HG03175 (cell line): ENCODE results near the gene SIX2.
"Not testable (repeated sequence)": the region's sequence is repeated elsewhere in the genome, so short reads cannot be mapped to it uniquely, and the experiment has no call there.

Source experiments
- ATAC-seq: cut with Tn5 transposase; IDR thresholded peaks from one replicate; pipeline ENCODE4 v1.9.1; 2021; ENCODE audit warnings: mild to moderate bottlenecking, moderate library complexity; ENCODE audit not compliant: unreplicated experiment

SIX2 gene

GRCh38 chr2:45009303-45009927, at the start of gene SIX2:
Gene SIX2, minus strand, starts transcription at chr2:45009452. Its CDS starts 342 bp downstream, at chr2:45009110.
- ATAC-seq = no peak

DNA sequence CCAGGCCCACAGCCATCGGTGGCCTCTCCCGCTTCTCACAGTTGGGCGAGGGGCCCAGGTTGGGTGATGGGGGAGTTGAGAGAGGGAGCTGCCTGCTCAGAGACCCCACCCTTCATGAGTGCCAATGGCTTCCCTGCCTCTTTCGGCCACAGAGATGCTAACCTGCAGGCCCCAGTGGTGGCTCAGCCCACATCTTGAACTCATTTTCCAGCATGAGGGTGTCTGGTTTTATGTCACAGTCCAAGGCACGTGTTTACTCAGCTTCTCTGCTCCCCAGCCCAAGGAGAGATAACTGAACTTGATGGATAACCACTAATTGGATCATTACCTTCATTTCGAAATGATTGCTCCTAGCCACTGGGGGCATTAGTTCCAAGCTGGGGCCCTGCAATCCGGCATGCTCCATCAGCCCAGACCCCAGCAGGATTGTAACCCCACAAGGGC, 45.9 kb upstream of the SIX2 start:
- no peak for ATAC-seq

- ATAC-seq = no peak
These were observed 44.7 kb upstream of the SIX2 start for GRCh38 chr2:45053966-45054365.

- no peak for ATAC-seq
These were observed 43.2 kb upstream of the SIX2 start for GRCh38 chr2:45052388-45052928.

DNA sequence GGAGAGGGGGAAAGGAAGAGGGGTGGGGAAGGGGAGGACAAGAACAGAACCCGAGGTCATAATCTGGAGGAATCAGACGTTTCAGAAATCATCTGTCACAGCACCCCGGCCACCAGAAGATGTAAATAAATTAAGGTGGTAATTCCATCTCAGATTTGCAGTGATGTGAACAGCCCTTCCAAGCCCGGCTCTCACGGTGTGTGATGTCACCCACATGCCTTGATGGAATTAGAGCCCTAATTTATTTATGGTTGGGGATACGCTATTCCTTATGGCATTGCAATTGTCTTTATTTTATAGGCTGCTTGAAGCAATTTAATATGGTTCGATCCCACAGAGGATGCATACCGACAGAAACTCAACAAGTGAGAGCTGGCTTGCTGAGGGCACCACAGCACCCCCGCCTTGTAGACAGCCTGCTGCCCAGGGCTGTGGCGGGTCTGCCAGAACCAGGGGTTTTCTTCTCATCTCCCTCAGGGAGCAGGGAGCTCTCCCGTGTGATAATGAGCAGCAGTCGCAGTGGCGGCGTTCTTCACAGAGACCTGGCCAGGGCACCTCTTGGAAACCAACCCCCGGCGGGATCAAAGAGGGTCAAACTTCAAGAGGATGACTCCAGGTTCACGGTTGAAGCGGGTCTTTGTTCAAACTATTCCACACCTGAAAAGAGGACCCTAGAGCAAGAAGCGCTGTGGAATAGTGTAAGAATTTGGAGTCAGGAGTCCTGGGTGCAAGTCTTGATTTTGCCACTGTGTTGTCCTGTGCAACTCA, 40.5 kb upstream of the SIX2 start:
- ATAC-seq = no peak

DNA sequence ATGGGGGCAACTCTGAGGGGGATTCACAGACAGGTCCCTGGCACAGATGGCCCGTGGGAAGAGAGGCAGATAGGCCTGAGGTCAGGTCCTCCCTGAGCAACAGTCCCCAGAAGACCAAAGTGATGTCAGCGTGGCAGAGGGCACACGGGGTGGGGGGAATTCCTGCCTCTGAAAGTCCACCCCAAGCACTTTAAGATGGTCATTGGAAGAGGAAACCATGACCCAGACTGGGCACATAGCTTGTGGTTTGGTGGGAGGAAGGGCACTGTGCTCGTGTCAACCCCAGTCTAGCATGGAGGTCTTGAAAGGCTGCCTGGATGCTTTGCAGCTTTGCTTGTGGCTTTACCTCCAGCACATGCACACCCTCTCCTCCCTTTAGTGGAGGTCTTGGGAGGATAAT, 38.0 kb upstream of the SIX2 start:
- no peak for ATAC-seq

- no peak for ATAC-seq
These were observed 37.5 kb upstream of the SIX2 start for GRCh38 chr2:45046786-45047185.

GRCh38 chr2:45045706-45046105, 36.5 kb upstream of the SIX2 start:
- no peak for ATAC-seq

- ATAC-seq = no peak
These were observed 35.7 kb upstream of the SIX2 start for GRCh38 chr2:45044916-45045315.

DNA sequence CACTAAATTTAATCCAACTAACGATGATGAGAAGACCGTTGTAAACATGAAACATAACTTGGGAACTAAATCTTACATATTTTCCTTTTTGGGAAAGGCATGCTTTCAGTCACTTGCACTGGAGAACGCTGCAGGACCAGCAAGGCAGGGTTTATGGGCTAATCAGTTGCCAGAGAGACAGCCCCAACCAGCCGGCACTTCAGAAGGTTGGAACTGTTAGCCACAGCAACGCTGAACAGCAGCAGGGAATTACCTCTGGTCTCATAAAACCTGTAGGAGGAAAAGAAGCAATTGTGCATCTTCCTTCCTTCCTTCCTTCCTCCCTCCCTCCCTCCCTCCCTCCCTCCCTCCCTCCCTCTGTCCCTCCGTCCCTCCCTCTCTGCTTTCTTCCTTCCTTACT, 33.9 kb upstream of the SIX2 start:
- no peak for ATAC-seq

DNA sequence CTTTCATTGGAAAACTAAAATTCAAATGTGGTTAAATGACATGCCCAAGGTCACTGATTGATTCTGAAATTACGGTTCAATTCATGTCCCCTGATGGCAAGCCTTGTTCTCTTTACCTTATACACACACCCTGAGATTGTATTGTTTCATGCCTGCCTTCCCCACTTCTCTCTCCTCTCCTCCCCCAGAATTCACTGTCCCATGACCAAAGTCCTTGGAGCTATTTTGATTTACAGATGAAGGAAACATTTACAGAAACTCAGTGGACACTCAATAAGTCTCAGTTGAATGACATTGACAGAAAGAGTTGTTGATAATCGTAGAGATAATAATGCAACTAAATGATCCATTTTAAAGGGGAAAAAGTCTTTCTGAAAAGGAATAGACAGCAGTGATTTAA, 33.1 kb upstream of the SIX2 start:
- ATAC-seq = no peak

DNA sequence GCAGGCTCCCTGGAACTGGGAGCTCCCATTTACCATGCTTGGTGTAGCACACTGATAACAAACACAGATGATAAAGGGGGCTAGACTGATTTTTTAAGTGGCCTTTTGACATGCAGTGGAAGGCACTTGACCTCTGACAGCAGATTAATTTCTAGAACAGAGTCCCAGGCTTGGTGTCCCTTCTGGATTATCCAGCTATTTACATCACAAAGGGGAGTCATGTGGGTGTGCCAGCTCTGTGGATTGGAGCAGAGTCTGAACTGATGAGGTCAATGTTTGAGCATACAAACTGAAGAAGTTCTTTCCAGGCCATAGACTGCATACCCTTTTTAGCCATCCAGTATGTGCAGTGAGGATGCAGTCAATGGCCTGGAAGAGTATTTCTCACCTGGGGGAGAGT, 31.5 kb upstream of the SIX2 start:
- no peak for ATAC-seq

DNA sequence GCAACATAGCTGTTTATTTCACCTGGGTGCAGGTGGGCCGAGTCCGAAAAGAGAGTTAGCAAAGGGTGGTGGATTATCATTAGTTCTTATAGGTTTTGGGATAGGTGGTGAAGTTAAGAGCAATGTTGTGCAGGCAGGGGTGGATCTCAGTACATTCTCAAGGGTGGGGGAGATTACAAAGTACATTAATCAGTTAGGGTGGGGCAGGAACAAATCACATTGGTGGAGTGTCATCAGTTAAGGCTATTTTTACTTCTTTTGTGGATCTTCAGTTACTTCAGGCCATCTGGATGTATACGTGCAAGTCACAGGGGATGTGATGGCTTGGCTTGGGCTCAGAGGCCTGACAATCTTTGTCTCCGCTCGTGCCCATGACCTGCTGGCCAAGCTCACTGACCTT, 30.6 kb upstream of the SIX2 start:
- not testable (repeated sequence) for ATAC-seq

- not testable (repeated sequence) for ATAC-seq
These were observed 29.6 kb upstream of the SIX2 start for GRCh38 chr2:45038861-45039260.

DNA sequence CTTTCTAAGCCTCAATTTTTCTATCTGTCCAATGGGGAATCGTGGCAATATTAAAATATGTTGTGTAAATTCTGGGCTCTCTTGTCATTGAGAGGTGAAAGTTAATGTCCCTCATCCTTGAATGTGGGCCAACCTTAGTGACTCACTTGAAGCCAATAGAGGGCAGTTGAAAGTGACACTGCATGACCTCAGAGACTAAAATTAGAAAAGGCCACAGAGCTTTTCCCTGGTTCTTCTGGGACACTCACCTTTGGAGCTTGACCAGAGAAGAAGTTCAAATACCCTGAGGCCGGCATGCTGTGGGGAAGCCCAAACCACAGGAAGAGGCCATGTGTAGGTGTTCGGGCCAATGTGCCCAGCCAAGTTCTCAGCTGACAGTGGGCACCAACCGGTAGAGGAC, 24.1 kb upstream of the SIX2 start:
- no peak for ATAC-seq

GRCh38 chr2:45031028-45031427, 21.8 kb upstream of the SIX2 start:
- ATAC-seq = no peak

- no peak for ATAC-seq
These were observed 21.3 kb upstream of the SIX2 start for GRCh38 chr2:45030553-45030952.

DNA sequence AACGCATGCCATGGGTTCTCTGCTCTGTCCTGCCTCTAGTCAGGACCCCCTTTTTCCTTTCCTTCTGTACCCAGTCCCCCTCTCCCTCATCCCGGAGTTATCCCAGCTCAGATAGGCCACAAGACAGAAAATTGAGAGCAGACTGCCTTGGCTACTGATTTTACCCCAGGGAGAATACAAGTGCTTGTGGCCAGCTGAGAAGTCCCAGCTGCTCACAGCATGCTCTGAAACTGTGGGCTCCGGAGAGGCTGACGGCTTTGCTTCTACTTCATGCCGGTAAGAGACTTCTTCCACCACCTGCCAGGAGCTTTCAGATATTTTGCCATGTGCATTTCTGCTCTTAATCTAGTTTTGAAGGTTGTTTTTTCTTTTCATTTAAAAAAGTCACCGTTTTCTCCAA, 20.0 kb upstream of the SIX2 start:
- no peak for ATAC-seq

GRCh38 chr2:45028276-45028675, 19.0 kb upstream of the SIX2 start:
- no peak for ATAC-seq

DNA sequence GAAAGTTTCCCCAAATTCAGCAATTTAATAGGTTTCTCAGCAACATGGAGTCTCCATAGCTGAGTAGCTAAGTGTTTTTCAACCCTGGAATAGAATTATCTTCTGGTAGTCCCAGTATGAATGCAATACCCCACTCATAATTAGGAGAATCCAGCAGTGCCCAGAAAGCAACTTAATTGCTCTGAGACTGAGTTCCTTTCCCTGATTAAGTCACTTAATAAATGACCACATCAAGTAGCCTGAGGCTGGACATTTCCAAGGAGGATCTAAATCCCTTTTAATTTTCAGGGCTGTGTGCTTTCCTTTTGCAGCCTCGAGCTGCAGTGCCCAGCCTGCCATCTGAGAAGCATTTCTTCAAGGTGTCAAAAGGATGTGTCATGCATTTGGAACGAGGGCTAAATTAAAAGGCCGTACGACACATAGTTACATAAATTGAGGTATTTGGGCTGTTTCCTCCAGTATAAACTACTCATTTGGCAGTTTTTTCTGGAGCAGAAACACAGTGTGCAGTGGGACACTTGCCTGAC, 17.7 kb upstream of the SIX2 start:
- no peak for ATAC-seq

GRCh38 chr2:45024600-45025291, 15.5 kb upstream of the SIX2 start:
- ATAC-seq = no peak
